Bronchial epithelial cell (primary cell): ENCODE measurements around the gene PRDM13. TPM values are rescaled to one million over a fixed set of nuclear protein-coding genes. Genes with fewer than 3 reads are reported as not detected.
"Not testable (repeated sequence)": the region's sequence is repeated elsewhere in the genome, so short reads cannot be mapped to it uniquely, and the experiment has no call there.

ENCODE experiments used
- DNase-seq: peaks from one replicate; pipeline ENCODE4 v3.0.0-alpha.2; 2010; ENCODE audit warnings: low read depth
- FAIRE-seq: peaks from 2 replicates; lab custom pipeline; 2011; peaks lifted over from hg19 to GRCh38; lab: Jason Lieb, UNC
- H3K27me3 ChIP-seq: 2 replicates; pipeline ENCODE4 v1.5.1; 2011; ENCODE audit warnings: low read length; ENCODE audit not compliant: control insufficient read depth, insufficient read depth
- H3K36me3 ChIP-seq: 2 replicates; pipeline ENCODE4 v1.5.1; 2011; ENCODE audit warnings: low read length; ENCODE audit not compliant: control insufficient read depth, insufficient read depth
- H3K4me3 ChIP-seq: 2 replicates; pipeline ENCODE4 v1.5.1; 2011; ENCODE audit warnings: mild to moderate bottlenecking, low read depth, low read length, control low read depth
- total RNA-seq: library from RNA; depleted of rRNA; stranded (reverse); fragments of >200 nt; gene quantifications from 2 replicates; pipeline ENCODE4 v1.2.1, GENCODE V29; 2014
- TF ChIP-seq, protein P1 (sequence below): IDR thresholded peaks from 2 replicates; pipeline ENCODE4 v1.5.1; 2011; ENCODE audit warnings: mild to moderate bottlenecking, moderate library complexity, low read length, control low read depth, inconsistent platforms; ENCODE audit not compliant: insufficient read depth, severe bottlenecking

PRDM13 gene
- total RNA-seq, 1 donor from 2014 or later: not detected

DNA sequence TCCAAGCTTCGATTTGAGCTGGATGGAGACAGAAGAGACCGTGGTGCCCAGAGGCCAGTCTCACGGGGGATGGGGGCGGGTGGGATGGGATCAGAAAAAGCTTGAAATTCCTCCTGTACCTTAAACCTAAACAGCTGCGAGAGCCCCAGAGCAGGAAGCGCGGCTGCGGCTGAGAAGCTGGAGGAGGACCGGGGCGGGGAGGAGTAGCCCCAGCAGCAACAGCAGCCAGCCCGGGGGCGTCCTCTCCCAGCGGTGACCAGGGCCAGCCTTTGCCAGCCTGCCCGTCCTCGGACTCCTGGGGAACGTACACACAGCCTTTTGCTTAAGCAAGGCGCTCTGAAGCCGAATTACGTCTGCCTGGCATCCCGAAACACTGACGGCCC is 17.4 kb upstream of the PRDM13 start:
- TF ChIP-seq, protein P1, sequence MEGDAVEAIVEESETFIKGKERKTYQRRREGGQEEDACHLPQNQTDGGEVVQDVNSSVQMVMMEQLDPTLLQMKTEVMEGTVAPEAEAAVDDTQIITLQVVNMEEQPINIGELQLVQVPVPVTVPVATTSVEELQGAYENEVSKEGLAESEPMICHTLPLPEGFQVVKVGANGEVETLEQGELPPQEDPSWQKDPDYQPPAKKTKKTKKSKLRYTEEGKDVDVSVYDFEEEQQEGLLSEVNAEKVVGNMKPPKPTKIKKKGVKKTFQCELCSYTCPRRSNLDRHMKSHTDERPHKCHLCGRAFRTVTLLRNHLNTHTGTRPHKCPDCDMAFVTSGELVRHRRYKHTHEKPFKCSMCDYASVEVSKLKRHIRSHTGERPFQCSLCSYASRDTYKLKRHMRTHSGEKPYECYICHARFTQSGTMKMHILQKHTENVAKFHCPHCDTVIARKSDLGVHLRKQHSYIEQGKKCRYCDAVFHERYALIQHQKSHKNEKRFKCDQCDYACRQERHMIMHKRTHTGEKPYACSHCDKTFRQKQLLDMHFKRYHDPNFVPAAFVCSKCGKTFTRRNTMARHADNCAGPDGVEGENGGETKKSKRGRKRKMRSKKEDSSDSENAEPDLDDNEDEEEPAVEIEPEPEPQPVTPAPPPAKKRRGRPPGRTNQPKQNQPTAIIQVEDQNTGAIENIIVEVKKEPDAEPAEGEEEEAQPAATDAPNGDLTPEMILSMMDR: no peak
- Histone ChIP-seq H3K4me3 (peak overlapping the region; percentile 42), H3K36me3 (no peaks in the 10 kb centered on the region), H3K27me3 (peaks cover 41% of the 10 kb centered on the region)
- no peak for FAIRE-seq
- DNase-seq: no peak

DNA sequence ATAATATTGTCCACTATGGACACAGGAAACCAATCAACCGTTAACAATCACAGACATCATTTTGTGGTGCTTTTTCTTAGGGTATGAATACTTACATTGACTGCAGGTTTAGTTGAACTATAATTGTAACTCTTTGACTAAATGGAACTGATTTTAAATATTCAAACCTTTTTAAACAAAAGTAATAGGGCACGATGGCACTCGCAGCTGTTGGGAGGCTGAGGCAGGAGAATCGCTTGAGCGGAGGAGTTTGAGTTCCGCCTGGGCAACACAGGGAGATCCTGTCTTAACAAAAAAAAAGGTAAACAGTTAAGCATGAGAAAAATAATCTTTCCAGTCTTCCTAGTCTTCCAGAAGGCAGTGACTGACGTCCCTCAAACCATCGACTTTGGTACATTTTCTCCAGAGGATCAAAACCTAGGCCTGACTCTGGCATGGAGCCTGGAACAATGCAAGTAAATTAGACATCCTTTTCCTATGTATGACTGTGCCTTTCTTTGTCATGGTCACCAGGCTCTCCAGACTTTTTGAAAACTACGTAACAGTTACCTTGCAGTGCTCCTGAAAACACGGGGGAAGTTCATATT is 16.6 kb upstream of the PRDM13 start:
- TF ChIP-seq, protein P1: no peak
- FAIRE-seq (no peak), DNase-seq (no peak)
- H3K4me3 ChIP-seq: no peak overlapping the region
- peaks cover 42% of the 10 kb centered on the region for H3K27me3 ChIP-seq
- H3K36me3 ChIP-seq: no peaks in the 10 kb centered on the region

DNA sequence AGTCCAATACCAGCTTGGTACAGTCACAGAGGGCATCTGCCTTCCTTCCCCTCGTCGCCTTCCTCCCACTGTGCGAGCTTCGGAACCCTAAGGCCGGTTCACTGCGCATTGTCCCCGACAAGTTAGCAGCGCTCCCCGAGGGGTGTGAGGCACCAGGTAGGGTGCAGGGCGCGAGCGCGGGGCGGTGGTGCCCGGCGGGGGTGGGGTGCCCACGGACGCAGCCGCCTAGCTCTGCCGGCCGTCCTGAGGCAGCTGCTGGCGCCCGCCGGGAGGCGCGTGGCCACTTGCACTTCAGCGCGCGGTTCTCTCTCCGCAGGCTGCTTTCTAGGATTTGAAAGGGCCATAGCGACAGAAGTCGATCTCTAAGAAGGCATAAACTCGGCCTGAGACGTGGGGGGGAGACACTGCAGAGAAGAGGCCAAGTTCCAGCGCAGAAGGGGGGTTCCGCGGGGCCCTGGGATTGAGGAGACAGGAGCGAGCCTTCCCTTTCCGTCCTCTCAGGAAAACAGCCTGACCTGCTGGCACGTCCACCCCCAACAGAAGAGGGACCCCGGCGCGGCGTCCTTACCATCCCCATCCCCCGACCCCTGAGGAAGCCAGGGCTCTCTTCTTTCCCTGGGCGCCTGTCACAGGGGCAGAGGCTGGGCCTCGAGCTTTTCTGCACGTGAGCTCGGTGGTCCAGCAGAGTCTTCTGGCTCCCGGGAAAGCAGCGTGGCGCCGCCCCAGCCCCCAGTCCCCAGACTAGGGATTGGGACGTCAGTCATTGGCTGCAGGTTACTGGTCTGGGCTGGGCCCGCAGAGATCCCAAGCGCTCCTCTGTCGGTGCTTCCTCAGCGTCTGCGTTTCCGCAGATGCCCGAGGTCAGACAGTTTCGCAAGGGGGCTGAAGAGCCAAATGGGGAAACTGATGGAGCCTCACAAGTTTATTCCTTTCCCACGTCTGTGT is 15.6 kb upstream of the PRDM13 start:
- DNase-seq (no peak), FAIRE-seq (no peak)
- Histone ChIP-seq H3K27me3 (peaks cover 44% of the 10 kb centered on the region), H3K36me3 (no peaks in the 10 kb centered on the region), H3K4me3 (no peak overlapping the region)
- TF ChIP-seq, protein P1: no peak

DNA sequence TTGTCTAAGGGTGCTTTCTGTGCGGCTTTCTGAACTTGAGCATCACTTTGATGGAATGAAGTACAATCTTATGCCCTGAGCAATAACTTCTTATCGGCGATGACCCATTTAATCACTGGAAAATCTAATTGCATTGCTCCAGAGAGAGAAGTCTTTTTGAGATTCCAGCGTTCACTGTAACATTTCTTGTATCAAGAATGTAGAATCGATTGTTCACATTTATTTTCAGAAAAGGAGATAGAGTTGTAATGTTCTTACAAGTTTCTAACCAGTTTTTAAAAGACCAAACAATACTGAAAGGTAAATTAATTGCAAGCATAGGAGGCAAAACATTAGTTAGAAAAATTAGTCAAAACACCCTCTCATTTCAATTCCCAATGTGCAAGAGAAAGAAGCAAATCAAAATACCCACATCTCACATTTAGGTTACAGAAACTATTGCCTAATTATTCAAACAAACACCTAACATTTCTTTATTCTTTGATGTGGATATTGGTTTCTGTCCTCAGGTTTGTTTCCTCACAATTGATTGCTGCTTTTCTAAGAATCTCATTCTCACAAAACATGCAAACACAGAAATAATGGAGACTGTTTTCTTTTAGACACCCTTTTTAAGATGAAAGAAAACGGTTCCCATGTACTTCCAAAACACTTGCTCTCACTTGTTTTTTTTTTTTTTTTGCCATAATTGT is 14.8 kb upstream of the PRDM13 start:
- TF ChIP-seq, protein P1: no peak
- FAIRE-seq: no peak
- Histone ChIP-seq H3K27me3 (peaks cover 45% of the 10 kb centered on the region), H3K4me3 (no peak overlapping the region), H3K36me3 (no peaks in the 10 kb centered on the region)
- DNase-seq: no peak

DNA sequence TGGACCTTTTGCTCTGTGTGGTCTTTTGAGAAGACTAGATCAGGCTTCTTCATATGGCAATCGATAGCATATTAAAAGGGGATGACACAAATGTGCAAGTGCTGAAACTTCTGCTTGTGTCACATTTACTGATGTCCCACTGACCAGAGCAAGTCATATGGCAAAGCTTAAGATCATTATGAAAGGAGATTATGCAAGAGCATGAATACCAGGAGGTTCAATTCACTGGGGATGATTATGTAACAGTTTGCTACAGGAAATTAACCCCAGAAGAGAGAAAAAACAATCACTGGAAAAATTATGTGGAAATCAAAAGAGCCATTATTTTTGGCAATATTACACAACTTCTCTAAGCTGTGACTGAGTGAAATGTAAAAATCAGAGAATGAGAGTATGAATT is 13.7 kb upstream of the PRDM13 start:
- peak; percentile 51 for DNase-seq
- Histone ChIP-seq H3K36me3 (no peaks in the 10 kb centered on the region), H3K27me3 (peaks cover 45% of the 10 kb centered on the region), H3K4me3 (no peak overlapping the region)
- TF ChIP-seq, protein P1: no peak
- no peak for FAIRE-seq

DNA sequence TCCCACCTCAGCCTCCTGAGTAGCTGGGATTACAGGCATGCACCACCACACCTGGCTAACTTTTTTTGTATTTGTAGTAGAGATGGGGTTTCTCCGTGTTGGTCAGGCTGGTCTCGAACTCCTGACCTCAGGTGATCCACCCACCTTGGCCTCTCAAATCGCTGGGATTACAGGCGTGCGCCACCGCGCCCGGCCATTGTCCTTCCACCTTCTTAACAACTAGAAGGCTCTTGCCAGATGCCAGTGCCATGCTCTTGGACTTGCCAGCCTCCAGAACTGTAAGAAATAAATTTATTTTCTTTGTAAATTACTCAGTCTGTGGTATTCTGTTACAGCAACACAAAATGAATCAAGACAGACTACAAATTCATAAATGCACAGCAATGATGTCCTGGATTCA is 11.9 kb upstream of the PRDM13 start:
- H3K36me3 ChIP-seq, FAIRE-seq, DNase-seq, H3K4me3 ChIP-seq: not testable (repeated sequence)
- peaks cover 37% of the 10 kb centered on the region for H3K27me3 ChIP-seq
